Renal pelvis (tissue), 12 donors: Measurements from ENCODE around the gene MTRR. TPM values are rescaled to one million over a fixed set of nuclear protein-coding genes. Genes with fewer than 3 reads are reported as not detected.

Source experiments
- DNase-seq: peaks from one replicate; pipeline ENCODE4 v3.0.0-alpha.2; 2013
- long read RNA-seq, 16 experiments: transcript quantifications; one replicate each; lab custom pipeline, GENCODE V29; 2026
- polyA plus RNA-seq, 3 donors: library from polyadenylated mRNA; unstranded; fragments of 120-200 nt; gene quantifications; one replicate each; pipeline ENCODE4 v1.2.1, GENCODE V29; 2013; ENCODE audit not compliant: insufficient read length in 3 of 3

MTRR gene
- polyA plus RNA-seq: 10 to 100 TPM; 53.2 to 63.0 (median 59.5) TPM
- long read RNA-seq, donor 1, partial matches to known transcripts: 14 of 21 reads
- long read RNA-seq, donor 1, other reads (novel, unspliced or antisense): 0 of 21 reads
- long read RNA-seq, donor 2, partial matches to known transcripts: 10 of 21 reads
- long read RNA-seq, donor 2, other reads (novel, unspliced or antisense): 5 of 21 reads
- long read RNA-seq, donor 3, partial matches to known transcripts: 0 of 5 reads
- long read RNA-seq, donor 3, other reads (novel, unspliced or antisense): 0 of 5 reads
- long read RNA-seq, donor 4, partial matches to known transcripts: 0 of 1 reads
- long read RNA-seq, donor 4, other reads (novel, unspliced or antisense): 0 of 1 reads
- long read RNA-seq, donor 5, partial matches to known transcripts: 0 of 1 reads
- long read RNA-seq, donor 5, other reads (novel, unspliced or antisense): 0 of 1 reads
- long read RNA-seq, donor 6, partial matches to known transcripts: 0 of 6 reads
- long read RNA-seq, donor 6, other reads (novel, unspliced or antisense): 0 of 6 reads
- long read RNA-seq, donor 7, transcript MTRR-210 (3 exons, 574 nt): major isoform, 5 of 14 reads
- long read RNA-seq, donor 7, partial matches to known transcripts: 9 of 14 reads
- long read RNA-seq, donor 7, other reads (novel, unspliced or antisense): 0 of 14 reads
- long read RNA-seq, donor 8, partial matches to known transcripts: 0 of 2 reads
- long read RNA-seq, donor 8, other reads (novel, unspliced or antisense): 0 of 2 reads
- long read RNA-seq, donor 9, partial matches to known transcripts: 0 of 7 reads
- long read RNA-seq, donor 9, other reads (novel, unspliced or antisense): 0 of 7 reads
- long read RNA-seq, donor 10, partial matches to known transcripts: 16 of 26 reads
- long read RNA-seq, donor 10, other reads (novel, unspliced or antisense): 6 of 26 reads
- long read RNA-seq, donor 11, partial matches to known transcripts: 0 of 2 reads
- long read RNA-seq, donor 11, other reads (novel, unspliced or antisense): 0 of 2 reads
- long read RNA-seq, donor 12, partial matches to known transcripts: 0 of 7 reads
- long read RNA-seq, donor 12, other reads (novel, unspliced or antisense): 0 of 7 reads
- long read RNA-seq, donor 13, partial matches to known transcripts: 0 of 1 reads
- long read RNA-seq, donor 13, other reads (novel, unspliced or antisense): 0 of 1 reads
- long read RNA-seq, donor 14, partial matches to known transcripts: 0 of 8 reads
- long read RNA-seq, donor 14, other reads (novel, unspliced or antisense): 0 of 8 reads
- long read RNA-seq, donor 15, partial matches to known transcripts: 0 of 3 reads
- long read RNA-seq, donor 15, other reads (novel, unspliced or antisense): 0 of 3 reads
- long read RNA-seq, donor 16, partial matches to known transcripts: 5 of 8 reads
- long read RNA-seq, donor 16, other reads (novel, unspliced or antisense): 0 of 8 reads

GRCh38 chr5:7868773-7869473, at the start of gene MTRR, which contains the start of gene FASTKD3:
MTRR (plus strand) TSS chr5:7869148; CDS start chr5:7870795, 1,647 bp downstream.
FASTKD3 (minus strand) TSS chr5:7869031; CDS start chr5:7868083, 948 bp downstream.
- DNase-seq: peak; percentile 92

- DNase-seq: no peak
These were observed 46.5 kb upstream of the MTRR start for GRCh38 chr5:7822449-7822848.

- peak; percentile 20 for DNase-seq
These were observed 45.4 kb upstream of the MTRR start for GRCh38 chr5:7823594-7823993.

GRCh38 chr5:7824995-7825394, 44.0 kb upstream of the MTRR start:
- no peak for DNase-seq

- no peak for DNase-seq
These were observed 43.3 kb upstream of the MTRR start for GRCh38 chr5:7825630-7826029.

GRCh38 chr5:7827610-7828009, 41.3 kb upstream of the MTRR start:
- DNase-seq: no peak

- no peak for DNase-seq
These were observed 40.7 kb upstream of the MTRR start for GRCh38 chr5:7828269-7828668.

- DNase-seq: no peak
These were observed 34.0 kb upstream of the MTRR start for GRCh38 chr5:7834982-7835381.

- DNase-seq: peak; percentile 20
These were observed 31.5 kb upstream of the MTRR start for GRCh38 chr5:7837403-7837802.

GRCh38 chr5:7842531-7842930, 26.4 kb upstream of the MTRR start:
- DNase-seq: no peak

- DNase-seq: no peak
These were observed 24.0 kb upstream of the MTRR start for GRCh38 chr5:7844901-7845300.

GRCh38 chr5:7845557-7845956, 23.4 kb upstream of the MTRR start:
- DNase-seq: no peak

- no peak for DNase-seq
These were observed 22.6 kb upstream of the MTRR start for GRCh38 chr5:7846327-7846726.

- DNase-seq: no peak
These were observed 20.7 kb upstream of the MTRR start for GRCh38 chr5:7848296-7848695.

- DNase-seq: peak; percentile 34
These were observed 19.1 kb upstream of the MTRR start for GRCh38 chr5:7849681-7850394.

GRCh38 chr5:7850395-7851239, 18.3 kb upstream of the MTRR start, which contains the start of gene CFAP90:
CFAP90 (minus strand) TSS chr5:7851133; CDS start chr5:7851021, 112 bp downstream.
- peak; percentile 80 for DNase-seq

GRCh38 chr5:7851240-7851592, 17.7 kb upstream of the MTRR start:
- no peak for DNase-seq

GRCh38 chr5:7851617-7852289, 17.2 kb upstream of the MTRR start:
- DNase-seq: no peak

- DNase-seq: no peak
These were observed 16.4 kb upstream of the MTRR start for GRCh38 chr5:7852542-7852941.
